Islet precursor cell (in vitro differentiated cells): ENCODE data around the gene TEX101.

Experiments used
- DNase-seq: peaks from one replicate; pipeline ENCODE4 v3.0.0-alpha.2; 2018

TEX101 gene

GRCh38 chr19:43450545-43450997, 35.9 kb downstream of the TEX101 start:
- DNase-seq = no peak

- DNase-seq = no peak
These were observed 37.9 kb downstream of the TEX101 start for GRCh38 chr19:43452582-43452981.

- DNase-seq = no peak
These were observed 39.3 kb downstream of the TEX101 start for GRCh38 chr19:43454031-43454430.

- no peak for DNase-seq
These were observed 40.8 kb downstream of the TEX101 start for GRCh38 chr19:43455321-43456113.

GRCh38 chr19:43457809-43458208, 43.1 kb downstream of the TEX101 start:
- no peak for DNase-seq

GRCh38 chr19:43460362-43461016, 45.8 kb downstream of the TEX101 start:
- no peak for DNase-seq

GRCh38 chr19:43461303-43461702, 46.6 kb downstream of the TEX101 start:
- DNase-seq = no peak

GRCh38 chr19:43462383-43462782, 47.7 kb downstream of the TEX101 start:
- DNase-seq = no peak

GRCh38 chr19:43462785-43463380, 48.2 kb downstream of the TEX101 start:
- DNase-seq = no peak

- DNase-seq = peak; percentile 99
These were observed 48.9 kb downstream of the TEX101 start for GRCh38 chr19:43463381-43464133.

- DNase-seq = no peak
These were observed 49.6 kb downstream of the TEX101 start for GRCh38 chr19:43464134-43464775.

GRCh38 chr19:43465468-43466120, 50.9 kb downstream of the TEX101 start, which contains the start of gene LYPD3:
TSS of gene LYPD3 (minus strand) at chr19:43465608. CDS start at chr19:43465571, 37 bp downstream.
- DNase-seq = peak; percentile 93

- DNase-seq = no peak
These were observed 52.1 kb downstream of the TEX101 start for GRCh38 chr19:43466793-43467192.

GRCh38 chr19:43467276-43467675, 52.6 kb downstream of the TEX101 start:
- no peak for DNase-seq

GRCh38 chr19:43467730-43468129, 53.0 kb downstream of the TEX101 start:
- DNase-seq = no peak
